ENCODE results near the gene PPM1J.

PPM1J gene

DNA sequence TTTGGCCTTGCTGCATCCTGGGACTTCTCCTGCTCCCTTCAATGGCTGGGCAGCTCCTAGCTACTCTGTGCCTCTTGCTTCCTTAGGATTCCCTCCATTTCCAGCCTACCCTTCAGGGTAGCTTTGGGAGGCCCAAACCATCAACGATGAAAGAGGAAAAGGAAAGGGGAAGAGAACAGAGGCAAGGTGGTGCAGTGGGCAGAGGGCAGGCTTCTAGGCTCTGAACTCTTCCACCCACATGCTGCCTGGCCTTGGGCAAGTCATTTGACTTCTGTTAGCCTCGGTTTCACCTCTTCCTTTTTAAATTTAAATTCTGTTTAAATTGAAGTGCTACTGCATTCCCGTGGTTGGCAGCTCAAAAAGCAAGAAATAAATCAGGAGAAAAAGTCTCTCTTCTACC, 5.7 kb upstream of the PPM1J start:
- DNase-seq, result no peak

DNA sequence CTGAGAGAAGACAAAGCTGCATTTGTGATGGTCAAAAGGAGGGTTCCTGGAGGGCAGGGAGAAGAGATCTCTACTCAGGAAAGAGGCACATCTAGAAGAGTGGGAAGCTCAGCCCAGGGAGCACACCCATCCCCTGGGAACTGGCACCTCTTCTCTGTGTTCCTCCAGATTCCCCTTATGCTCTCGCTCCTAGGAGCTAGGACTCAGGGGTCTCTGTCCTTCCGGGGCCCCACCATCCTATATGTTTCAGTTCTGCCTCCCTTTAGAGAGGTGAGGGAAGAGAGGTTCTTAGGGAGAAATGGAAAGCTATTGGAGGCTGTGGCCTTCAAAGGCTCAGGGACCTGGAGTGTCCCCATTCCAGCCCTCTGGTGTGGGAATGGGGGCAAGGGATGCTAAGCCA, 4.6 kb upstream of the PPM1J start:
- no peak for DNase-seq

DNA sequence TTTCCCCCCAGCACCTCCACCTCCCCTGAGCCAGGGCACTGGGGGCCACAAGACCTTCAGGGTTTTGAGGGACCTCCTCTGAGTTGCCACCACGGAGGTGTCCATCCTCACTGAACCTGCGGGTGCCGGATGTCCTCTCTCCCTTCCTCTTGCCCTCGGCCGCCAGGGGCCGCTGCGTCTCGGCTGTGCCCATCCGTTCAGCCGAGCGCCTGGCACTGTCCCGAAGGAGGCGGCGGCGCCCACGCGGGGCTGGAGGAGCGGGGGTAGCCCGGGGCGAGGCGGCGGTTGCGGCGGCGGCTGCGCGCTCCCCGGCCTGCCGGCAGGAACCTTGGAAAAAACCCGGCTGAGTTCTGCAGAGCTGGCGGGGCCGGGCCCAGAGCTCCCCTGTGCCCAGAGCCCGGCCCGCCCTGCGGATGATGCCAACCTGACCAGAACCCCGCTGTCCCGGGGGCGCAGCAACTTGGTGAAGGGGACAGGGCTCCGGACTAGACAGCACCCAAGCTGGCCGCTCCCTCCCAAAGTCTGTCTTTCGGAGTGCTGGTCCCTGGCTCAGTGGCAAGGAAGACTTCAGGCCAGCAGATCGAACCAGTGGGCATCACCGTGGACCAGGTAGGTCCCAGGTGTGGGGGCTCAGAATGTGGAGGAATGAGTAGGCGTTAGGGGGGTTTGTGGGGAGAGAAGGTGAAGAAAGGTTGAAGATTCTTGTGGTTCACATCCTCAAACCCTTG, 3.7 kb upstream of the PPM1J start:
- peak; percentile 63 for DNase-seq

DNA sequence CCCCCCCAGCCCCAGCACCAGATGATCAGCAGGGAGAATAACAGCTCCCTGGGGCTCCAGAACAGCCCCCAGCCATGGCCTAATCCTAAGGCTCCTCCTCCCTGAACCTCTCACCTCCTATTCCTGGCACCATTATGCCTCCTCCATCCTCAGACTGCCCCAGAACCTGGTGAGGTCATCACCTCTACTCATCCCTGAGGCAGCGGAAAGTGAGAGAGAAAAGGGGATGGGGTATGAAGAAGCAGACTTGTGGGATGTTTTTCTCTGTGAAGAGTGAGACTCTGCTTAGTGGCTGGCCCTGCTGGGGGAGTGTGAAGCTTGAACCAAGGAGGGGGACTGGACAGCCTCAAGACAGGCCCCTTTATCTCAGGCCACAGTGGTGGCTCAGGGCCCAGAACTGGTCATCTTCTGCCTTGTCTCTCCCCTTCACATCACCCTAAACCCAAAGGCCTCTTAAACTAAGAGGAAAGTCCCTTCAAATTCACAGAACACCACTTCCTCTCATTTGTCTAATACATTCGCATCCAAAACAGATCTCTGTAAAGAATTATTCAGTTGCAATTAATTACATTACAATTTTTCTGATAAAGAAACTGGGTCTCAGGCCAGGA, 2.2 kb upstream of the PPM1J start:
- DNase-seq, result no peak

DNA sequence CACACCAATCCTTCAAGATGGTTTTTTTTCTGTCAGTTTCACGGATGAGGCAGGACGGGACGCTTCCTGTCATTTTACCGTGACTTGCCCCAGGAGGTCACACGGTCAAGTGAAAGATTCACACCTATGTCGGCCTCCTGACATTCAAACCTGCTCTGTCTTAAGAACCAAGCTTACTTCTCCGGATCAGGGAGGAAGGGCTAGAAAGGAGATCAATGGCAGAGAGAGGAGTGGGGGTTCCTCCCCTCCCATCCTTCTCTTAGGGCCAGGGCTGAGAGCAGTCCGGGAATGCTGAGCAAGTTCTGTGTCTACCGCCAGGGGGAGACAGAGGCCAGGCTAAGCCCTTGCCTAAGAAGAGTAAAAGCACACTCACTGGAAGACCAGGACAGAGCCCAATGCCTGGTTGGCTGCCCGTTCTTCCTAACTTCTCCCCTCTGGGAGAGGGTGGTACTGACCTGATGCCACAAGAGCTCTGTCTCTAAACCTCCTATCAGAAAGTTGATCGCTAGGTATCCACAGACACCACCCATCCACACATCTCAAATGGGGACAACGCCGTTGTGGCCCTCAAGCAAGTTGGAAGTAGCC, 1.1 kb upstream of the PPM1J start:
- peak; percentile 81 for DNase-seq

DNA sequence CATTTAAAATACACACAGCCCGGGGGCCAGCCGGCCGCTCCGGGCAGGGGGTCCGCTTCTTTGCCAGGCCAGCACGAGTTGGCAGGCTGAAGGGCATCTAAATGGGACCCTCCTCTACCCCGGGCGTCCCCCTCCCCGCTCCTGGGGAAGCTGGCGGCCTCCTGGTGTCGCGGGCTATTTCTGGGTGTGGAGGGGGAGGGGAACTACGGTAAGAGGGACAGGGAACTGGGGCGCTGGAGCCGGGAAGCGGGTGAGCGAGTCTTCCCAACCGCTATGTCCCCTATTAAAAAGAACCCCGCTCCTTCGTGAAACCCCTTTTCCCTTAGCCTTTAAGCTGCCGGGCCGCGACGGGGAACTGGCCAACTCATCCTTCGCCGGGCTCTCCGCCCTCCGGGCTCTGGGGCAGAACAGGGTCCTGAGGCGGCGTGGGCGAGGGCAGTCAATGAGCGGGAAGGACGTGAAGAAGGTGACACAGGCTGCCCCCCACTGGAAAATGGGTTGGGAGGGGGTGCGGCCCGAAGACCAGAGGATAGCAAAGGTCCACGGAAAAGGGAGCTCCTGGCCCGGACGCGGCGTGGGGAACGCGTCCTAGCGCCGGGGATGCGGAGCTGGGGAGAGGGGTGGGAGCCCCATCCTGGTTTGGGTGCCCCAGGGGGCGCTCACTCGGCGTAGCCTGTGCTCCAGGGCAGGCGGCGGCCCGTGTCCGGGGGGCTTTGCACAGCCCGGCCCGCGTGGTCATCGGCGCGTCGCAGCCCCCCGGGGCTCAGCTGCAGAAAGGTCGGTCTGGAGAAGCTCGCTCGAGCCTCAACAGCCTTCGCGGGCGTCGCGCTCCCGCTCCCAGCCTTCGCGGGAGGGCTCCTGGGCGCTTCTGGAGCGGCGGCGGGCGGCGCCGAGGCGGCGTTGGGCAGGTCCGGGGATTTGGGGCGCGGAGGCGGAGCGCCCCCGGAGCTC, 544 bp downstream of the PPM1J start:
- DNase-seq, result no peak

DNA sequence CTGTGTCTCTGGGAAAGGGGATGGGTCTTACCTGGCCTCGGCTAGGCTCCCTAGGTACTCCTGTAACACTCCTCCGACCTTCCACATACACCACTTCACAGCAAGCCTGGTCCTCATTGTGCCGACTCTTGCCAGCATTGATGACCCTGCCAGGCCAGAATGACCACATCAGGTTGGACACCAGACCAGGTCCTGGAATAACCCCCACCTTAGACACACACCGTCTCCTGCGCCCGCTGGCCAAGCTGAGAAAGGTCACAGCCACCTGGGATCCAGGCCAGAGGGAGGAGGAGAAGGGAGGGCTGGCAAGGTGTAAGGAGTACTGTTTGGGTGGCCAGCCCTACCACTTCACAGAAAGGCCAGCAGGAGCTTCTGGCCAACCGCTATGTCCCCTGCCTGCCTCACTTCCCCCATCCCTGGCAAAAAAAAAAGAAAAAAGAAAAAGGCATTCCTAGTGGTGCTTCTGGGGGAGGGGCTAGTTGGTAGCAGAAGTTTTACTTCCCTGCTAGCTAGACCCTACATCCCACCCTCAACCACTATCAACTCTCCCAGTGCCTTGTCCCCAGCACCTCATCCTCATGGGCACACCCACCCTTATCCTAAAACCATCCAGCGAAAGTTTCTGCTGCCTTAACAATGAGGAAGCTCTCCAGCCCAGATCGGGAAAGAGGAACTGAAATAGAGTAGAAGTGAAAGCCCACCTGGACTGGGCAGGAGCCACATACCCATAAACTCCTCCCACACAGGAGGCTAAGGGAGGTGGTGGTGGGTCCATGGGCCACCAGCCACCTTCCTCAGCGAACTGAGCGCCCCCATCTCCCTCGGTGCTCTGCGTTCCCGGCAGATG, 1.4 kb downstream of the PPM1J start:
- DNase-seq, result no peak

DNA sequence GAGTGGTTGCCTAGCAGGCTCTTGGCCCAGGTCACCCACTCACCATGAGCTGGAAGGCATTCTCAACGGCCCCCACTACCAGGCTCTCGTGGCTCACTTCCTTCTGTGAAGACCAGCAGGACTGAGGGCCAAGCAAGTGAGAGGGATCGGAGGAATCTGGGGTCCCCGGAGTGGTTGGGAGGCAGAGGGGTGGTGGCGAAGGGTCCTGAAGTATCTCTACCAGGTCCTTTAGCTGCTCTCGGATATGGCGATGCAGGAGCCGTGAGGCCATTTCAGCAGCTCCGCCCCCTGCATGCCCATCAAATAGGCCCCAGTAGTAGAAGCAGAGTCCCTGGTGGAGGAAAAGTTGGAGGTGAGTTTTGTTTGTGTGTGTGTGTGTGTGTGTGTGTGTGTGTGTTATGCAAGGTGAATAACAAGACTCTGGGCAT, 2.4 kb downstream of the PPM1J start:
- DNase-seq, result no peak

DNA sequence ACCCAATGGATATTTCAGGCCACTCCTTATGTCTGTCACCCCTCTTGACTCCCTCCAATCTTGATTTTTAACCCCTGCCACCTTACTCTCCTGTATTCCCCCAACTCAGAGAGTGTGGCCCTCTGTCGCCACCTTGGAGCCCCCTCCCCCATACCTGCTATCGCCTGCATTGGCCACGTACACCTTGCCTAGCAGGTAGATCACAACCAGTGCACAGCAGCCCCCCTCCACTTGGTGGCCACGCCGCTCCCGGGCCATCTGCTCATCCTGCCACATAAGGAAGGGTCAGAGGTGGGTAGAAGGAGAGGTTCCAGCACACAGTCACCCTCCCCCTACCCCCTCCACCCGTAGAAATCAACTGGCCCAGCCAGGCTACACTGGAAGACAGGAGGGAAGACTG, 2.9 kb downstream of the PPM1J start:
- DNase-seq, result no peak

DNA sequence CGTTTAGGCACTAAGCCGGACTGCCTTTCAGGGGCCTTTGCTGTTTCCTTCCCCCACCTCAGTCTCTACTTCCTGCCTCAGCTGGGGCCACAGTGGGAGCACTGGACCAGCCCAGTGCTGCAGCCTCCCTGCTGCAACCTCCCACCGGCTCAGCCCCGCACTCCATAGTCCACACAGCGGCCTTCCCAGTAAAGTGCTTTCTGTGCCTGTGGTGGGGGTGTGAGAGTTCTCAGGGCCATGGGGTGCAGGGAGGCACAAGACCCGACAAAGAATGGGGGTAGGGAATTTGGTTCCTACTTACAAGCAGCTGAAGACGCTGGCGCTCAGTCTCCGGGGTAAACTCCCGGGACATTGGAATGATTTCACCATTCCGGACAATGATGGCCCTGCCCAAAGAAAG, 3.5 kb downstream of the PPM1J start:
- DNase-seq, result no peak

DNA sequence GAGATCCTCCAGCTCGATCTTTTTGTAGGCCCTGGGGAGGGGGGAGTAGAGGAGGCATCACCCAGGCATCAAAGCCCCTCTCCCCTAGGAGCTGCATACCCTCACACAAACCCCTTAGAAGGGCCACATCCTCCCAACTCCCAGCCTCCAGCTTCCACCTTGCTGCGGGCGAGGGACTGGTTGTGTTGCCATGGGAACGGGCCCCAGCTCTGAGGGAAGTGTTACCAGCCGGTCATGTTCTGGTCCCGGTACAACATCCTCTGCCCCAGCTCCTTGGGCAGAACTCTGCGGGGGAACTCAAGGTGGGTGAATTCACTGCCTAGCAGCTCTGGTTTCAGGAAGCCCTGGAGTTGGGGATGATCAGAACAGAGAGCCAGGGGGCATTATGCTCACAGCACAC, 4.1 kb downstream of the PPM1J start:
- no peak for DNase-seq

DNA sequence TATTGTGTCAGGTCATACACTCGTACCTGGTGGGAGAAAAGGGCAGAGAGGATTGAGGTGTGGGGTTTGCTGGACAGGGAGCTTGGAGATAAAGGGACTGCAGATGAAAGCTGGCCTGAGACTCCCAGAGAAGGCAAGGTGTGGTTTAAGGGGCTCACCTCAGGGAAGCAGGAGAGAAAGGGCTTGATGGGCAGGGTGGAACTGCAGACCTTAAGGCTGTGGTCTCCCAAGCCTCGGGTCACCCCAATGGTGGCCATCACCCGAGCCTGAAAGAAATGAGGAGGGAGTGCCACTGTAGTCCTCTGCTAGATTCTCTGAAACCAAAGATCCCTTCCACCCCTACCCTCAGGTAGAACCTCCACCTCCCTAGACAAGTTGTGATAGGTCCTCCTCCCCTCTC, 4.5 kb downstream of the PPM1J start:
- DNase-seq, result no peak

DNA sequence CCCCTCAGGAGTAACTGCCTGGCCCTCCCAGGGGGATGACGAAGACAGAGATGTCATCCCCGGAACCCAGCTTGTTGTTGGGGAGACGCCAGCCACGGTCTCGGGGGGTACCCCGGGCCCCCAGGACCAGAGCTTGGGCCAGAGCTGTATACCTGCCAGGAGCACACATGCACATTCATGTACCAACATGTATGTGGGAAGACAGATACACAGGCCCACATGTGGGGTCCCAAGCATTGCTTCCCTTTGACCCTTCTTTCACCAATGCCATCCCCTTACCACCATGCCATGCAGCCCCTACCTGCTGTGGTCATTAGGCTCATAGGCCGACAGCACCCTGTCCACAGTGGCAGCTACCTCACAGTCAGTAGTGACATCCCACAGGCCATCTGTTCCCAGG, 5.0 kb downstream of the PPM1J start:
- DNase-seq, result no peak

DNA sequence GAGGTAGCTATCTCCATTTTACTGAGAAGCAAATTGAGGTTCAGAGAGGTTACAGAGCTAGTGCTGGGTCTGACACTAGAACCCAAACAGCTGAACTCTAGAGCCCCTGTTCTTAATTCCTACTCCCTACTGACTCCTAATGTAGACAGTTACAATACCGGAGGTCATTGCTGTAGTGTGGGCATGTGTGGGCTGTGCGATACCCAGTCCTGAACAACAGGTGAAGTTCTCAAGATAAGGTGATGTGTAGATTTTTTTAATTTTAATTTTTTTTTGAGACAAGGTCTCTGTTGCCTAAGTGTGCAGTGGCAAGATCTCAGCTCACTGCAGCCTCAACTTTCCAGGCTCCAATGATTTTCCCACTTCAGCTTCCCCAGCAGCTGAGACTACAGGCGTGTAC, 6.6 kb downstream of the PPM1J start:
- no peak for DNase-seq

DNA sequence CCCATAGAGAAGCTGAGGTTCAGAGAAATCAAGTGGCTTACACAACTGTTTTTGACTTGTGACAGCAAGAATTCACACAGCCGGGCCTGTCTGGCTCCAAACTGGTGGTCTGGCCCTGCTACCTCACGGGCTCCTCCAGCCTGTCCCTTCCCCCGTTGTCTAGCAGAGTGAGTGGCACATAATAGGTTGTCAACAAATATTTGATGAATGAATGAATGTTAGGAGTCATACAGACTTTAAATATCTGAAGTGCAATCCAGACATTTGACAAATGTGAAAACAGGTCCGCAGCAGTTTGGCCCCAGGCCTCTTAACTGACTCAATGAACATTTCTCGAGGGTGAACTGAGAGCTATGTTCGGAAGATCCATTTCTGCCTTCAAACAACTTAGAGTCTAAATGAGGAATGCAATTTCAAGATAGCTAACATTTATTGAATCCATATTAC, 7.1 kb downstream of the PPM1J start:
- no peak for DNase-seq

DNA sequence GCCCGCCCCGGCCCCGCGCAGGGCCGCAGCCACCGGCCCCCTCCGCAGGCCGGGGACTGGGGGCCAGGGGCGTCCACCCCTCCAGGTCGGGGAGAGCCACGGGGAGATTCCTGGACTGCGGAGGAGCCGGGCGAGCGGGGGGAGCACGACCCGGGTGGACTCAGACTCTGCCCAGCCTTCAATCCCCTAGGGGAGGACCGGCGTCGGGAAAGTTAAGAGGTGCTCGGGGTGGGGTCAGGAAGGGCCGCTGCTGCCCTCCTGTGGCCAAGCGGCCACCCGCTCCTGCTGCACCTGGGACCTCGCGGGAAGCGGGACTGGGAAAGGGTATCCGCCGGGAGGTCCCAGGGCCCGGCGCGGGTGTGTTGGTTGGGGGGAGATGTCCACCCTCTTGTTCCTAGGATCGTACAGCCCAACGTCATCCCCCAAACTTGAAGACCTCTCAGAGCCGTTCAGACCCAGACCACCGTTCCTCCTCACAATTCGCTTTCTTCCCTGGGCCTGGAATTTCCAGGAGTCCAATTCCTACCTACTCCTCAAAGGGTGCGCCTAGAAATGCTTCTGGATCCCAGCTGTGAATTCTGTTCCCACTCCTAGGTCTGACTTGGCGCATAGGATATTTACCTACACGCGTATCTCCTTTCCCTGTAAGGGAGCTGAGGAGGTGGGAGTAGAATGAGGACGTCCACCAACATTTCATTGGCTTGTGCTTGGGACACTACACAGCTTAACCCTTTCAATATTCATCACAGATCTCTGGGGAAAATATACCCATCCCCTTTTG, 7.7 kb downstream of the PPM1J start:
- peak; percentile 89 for DNase-seq

DNA sequence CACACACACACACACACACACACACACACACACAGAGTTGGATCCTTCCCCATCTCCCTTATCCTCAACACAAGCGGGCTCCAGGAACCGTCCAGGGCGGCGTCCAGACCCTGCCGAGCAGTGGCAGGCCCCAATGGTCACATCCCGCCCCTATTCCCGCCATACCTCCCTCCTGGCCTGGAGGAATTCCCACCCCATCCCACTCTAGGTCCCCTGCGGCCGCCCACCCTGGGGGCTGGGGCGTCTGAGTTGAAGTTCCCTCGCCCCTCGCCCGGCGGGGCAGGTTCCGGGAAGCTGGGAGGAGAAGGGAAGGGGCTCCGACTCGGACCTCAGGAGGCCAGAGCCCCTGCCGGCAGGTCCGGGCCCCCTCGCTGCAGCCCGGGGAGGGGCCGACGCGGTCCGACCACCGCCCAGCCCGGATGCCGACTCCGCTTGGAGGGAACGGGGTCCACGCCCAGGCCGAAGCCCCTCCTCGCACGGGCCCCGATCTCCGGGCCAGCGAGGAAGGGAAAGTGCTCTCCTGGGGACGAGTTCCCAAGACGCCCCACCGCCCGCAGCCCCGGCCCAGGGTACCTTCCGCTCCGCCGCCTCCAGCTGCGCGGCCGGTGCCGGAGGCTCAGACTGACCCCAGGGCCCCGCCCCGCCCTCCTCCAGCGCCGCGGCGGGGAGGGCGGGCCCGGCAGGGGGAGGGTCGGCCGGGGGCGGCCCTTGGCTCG, 8.5 kb downstream of the PPM1J start, which contains the start of gene RHOC:
Gene RHOC, minus strand, starts transcription at position 623 of the 716 bp plus-strand sequence. CDS start 3,328 bp downstream, outside the sequence.
- DNase-seq, result peak; percentile 54

DNA sequence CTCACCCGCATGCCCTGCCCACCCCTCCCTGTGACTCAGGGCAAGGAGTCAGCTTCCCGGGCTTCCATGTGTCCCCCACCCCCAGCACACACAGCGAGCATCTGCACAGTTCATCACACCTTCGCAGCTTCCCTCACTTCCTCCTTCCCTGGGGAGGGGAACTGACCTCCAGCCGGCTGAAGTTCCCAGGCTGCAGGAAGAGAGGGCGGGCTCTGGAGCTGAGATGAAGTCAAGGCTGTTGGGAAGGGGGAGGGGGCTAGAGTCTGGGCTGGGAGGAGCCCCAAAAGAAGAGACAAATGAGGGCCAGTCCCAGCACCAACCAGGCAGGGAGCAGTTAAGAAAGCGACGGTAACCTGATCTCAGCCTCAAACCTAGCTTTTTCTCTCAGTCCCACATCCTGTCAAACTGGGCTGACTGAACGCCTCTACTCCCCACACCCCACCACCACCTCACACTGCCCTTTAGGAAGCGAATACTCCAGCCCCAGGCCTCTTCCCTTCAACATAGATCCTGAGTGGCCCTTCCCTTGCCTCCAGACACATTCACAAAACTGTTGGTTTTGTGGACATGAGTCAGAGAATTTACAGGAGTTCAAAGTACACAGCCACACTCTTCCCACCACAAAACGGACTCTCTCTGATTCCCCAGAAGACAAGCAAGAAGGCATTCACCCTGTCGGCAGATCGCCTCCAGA, 10.1 kb downstream of the PPM1J start:
- peak; percentile 95 for DNase-seq

DNA sequence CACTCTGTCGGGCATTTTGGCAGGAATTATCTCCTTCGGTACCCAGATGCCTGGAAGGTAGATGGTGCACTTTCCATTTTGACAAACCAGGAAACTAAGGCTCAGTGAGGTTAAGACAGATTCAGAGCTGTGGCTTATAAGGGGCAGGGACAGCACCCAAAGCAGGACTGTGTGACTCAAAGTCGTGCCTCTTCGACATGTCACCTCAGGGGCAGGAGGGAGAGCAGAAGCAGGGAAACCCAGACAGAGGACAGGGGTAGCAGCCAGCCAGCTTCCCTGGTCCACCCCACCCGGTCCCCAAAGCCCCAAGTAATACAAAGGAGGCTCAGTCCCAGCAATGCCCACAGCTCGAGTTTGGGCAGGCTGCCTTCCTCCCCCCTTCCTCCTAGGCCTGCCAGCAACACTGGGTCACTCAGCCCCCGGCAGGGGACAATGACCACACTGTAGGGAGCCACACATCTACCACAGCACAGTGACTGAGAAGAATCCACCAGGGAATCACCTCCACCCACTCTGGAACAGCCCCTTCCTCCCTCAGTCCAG, 10.7 kb downstream of the PPM1J start:
- DNase-seq, result no peak

DNA sequence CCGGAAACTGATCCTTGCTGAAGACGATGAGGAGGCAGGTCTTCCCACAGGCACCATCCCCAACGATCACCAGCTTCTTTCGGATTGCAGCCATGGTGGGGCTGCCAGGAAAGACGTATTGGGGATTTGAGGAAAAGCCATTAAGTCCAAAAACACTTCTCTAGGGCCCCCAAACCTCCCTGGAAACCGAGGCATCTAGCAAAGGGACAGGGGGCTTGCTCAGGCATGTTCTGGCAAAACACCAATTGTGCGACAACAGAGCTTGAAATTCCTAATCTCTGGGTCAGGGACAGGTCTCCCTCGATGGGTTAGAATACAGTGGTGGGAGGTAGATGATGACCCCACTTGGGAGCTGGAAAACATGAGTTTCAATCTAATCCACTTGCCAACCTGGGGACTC, 11.4 kb downstream of the PPM1J start:
- DNase-seq, result no peak
